IPS-NIHi7 (cell line): ENCODE measurements around the gene CD276.
"Not testable (repeated sequence)": the region's sequence is repeated elsewhere in the genome, so short reads cannot be mapped to it uniquely, and the experiment has no call there.

Experiments
- DNase-seq: peaks from one replicate; pipeline ENCODE4 v3.0.0; 2012; ENCODE audit warnings: mixed read lengths; ENCODE audit errors: extremely low spot score

CD276 gene

DNA sequence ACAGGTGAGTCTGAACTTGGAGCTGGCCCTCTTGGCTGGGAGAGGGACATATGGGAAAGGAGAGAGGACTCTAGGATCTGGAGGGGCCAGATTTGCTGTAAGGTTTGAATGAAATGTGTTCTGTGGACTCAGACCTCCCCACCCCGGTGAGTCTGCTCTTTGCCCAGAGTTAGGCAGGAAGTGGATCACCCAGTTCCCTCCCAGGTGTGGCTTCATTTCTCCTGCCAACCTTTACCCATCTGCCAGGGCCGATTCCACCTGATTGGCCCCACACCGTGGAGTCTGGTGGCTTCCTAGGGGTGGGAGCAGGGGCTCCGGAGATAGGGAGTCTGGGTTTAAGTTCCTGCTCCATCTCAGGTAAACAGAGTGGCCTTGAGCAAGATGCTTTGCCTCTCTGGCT is 25.5 kb downstream of the CD276 start:
- DNase-seq, result no peak

DNA sequence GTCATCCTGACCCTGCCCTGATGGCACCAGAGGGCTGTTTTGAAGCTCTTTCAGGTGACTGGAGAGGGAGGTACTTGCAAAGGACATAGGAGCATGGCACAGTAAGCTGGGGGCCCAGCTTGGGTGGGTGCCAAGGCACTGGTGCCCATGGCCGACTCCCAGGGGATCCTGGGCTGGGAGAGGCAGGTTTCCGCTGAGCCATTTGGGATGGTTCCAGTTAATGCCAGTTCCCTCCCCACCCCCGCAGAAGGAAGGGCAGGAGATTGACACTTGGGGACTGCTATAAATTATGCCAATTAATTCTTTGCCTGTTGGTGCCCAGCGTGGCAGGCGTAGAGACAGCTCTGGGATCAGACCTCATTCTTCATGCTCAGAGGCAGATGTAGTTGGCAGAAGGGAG is 26.1 kb downstream of the CD276 start:
- no peak for DNase-seq

DNA sequence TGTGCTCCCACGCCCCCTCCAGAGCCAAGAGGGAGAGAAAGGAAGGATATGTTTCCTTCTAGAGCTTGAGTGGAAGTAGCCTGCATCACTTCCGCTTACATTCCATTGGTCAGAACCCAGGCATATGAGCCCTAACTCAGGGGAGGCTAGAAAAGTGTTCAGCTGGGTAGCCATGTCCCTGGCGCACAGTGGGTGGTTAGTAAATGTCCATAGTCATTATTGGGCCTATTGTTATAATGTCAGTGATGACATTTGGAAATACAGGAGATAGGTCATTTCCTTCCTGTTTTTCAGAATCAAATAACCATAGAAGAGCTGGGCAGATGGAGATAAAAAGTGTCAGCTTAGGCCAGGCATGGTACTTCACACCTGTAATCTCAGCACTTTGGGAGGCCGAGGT is 27.3 kb downstream of the CD276 start:
- DNase-seq, result no peak

DNA sequence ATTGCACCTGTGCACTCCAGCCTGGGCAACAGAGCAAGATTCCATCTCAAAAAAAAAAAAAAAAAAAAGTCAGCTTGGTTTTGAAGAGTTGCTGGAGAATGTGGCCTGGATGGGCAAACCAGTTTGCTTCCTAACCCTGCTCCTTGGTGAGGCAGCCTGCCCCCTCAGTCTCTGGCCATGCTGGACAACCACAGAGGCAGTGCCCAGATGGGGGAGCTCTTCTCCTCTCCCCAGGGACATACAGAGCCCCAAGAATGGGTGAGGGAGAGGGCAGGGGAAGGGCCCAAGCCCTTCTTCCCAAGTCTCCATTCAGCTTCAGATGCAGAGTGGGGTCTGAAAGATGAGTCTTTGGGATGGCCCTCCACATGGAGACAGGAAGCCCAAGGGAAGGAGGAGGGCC is 27.9 kb downstream of the CD276 start:
- peak; percentile 35 for DNase-seq

DNA sequence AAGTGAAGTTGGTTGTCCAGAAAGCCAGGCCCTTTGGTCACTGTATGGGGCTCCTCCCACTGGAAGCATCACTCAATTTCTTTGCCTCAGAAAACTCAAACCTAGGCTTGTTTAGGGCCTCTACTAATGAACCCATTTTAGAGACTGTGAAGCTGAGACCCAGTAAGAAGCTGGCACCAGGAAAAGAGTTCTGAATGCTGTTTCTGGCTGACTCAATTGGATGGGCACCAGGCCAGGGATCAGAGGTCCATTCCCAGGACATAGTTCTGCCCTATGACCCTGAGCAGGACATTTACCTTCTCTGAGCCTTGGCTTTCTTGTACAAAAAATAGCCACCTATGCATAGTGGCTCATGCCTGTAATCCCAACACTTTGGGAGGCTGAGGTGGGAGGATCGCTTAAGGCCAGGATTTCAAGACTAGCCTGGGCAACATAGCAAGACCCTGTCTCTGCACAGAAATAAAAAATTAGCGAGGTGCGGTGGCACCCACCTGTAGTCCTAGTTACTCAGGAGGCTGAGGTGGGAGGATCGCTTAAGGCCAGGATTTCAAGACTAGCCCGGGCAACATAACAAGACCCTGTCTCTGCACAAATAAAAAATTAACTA is 30.6 kb downstream of the CD276 start:
- no peak for DNase-seq

DNA sequence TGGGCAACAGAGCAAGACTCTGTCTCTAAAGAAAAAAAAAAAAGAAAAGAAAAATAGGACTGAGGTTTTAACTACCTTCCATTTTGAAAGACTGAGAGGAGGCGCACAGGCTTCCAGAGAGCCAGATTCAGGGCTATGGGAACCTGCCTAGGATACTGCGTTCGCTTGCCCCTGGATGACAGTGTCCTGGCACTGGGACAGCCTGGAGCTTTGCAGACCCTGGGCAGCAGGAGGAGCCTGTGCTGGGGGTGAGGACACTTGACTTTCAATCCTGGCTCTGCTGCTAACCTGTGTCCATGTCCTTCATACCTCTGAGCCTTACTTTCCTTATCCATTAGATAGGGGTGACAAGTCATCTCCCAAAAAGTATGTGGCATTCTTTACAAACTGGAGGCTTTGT is 31.2 kb downstream of the CD276 start:
- peak; percentile 25 for DNase-seq

DNA sequence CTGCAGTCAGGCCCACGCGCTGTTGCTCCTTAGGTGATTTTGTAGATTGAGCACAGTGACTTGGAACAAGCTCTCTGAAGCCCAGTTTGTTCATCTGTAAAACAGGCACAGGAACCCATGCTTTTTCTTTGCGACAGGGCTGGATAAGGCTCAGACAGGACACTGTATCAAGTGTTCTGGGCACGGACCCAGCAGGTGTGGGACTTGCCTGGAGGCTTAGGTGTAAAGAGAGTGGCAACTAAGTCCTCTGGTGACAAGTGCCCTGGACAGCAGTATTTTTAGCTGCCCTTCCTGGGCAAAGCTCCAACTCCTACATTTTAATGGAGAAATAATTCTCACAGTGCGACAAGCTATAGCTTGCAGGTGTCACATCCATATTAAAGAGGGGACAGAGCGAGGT is 32.2 kb downstream of the CD276 start:
- DNase-seq, result no peak

DNA sequence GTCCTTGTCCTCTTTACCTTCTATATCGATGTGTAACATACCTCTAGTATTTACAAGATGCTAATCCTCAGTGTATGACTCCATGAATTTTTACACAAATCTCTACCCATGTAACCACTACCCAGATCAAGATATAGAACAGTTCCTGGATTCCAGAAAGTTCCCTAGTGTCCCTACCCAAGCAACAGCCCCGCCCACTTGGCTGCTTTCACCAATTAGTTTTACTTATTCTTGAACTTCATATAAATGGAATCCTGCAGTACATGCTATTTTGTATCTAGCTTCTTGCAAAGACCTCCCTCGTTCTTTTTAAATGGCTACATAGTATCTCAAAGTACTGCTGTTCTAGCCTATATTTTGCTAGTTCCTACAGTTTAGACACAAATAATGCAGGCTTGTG is 33.0 kb downstream of the CD276 start:
- no peak for DNase-seq

DNA sequence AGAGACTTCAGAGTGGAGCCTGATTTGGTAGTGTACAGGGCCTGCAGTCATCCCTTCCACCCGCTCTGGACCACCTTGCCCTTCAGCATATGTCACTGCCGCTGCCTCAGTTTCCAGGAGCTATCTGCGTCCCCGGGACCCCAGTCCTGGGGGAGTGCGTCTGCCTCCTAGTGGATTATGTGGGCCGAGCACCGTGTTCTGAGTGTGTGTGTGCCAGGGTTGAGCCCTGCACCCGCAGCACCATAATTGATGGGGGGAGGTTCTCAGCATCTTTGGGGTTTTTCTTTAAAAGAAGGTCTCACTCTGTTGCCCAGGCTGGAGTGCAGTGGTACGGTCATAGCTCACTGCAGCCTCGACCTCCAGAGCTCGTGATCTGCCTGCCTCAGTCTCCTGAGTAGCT is 33.6 kb downstream of the CD276 start:
- peak; percentile 38 for DNase-seq

DNA sequence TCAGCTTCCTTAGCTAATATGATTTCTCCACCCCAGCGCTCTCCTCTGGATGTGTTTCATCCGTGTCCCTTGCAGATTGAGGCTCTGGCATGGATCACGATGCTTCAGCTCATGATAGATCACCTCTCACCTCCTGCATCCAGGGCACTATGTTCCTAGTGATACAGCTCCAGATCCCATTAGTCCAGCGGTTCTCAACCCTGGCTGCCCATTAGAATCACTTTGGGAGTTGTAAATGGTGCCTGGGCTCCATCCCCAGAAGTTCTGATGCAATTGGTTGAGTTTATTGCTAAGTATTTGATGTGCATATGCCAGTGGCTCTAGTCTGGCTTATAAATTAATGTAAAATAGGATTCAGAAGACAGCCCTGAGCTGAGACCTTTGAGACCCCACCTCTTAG is 34.5 kb downstream of the CD276 start:
- DNase-seq, result no peak

DNA sequence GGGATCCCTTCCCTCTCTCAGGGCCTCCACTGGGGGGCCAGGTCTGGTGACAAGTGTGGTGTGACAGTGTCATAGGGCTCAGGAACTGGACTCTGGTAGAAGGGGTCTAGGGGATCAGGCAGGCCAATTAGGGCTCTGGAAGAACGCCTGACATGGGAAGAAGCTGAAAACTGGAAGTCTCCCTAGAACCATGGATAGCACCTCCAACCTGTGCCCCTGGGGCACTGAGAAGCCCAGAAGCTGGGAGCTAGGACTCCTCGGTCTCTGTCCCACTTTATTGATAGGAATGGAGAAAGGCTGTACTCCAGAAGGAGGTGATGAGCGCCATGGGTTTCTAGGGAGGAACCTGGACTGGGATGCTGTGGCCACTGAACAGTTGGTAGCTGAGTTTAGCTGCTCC is 38.2 kb downstream of the CD276 start:
- no peak for DNase-seq

DNA sequence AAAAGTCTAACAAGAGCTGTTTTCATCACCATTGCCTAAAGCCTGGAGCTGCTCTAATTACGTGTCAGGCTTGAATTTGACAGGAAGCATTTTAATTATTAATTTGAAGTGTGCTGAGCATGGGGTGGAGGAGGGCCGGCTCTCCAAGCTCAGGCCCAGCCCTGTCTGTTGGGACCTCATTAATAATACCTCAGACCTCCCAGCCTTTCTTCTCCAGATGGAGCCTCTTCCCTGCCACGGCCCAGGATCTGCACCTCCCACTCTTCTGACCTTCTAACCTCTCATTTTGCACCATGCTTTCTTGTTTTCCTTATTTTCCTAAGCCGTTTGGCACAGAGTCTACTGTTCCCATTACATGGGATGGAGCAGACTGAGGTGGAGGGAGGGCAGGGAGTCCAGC is 39.0 kb downstream of the CD276 start:
- no peak for DNase-seq

DNA sequence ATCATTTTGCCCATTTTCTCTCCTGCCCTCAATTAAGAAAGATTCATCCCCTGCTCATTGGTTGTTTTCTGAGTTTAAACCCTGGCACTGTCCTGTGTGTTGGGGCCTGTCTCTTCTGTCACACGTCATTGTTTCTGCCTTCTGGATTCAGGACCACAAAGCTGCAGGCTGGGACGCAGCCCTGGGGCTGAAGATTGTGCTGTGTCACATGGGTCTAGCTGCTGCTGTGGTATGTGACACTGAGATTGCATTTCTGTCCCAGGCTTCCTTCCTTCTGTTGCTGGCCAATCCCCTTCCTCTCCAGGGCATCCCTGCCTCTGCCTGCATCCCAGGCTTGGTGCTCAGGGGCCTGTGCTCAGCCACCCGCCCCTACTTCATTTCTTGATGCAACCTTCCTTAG is 40.0 kb downstream of the CD276 start:
- no peak for DNase-seq

DNA sequence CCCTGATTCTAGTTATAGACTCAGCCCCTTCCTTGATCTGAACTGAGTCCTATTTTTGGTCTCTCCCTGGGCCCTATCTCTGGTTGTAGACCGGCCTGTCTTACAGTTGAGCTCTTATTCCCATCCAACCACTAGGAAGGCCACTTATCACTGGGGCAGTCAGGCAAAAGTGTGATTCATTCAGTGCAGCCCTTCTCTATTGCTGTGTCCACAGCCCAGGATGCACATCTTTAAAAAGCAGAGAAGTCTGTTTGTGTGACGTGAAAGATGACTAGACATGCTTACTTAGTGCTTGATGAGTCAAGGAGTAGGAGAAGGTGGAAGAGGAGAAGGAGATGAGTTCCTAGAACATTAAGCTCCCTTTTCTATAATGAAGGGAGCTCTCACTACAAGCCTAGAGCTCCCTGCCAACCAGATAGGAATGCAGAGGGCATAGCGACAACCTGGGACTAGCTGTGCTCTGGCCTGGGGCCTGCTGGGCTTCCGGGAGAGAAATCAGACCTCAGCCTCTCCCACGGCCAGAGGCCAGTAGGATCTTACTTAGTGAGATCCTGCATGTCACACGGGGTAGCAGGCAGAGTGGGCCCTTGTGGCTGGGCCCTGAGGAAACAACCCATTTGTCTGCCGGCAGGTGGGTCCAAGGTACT is 43.3 kb downstream of the CD276 start:
- DNase-seq, result no peak

DNA sequence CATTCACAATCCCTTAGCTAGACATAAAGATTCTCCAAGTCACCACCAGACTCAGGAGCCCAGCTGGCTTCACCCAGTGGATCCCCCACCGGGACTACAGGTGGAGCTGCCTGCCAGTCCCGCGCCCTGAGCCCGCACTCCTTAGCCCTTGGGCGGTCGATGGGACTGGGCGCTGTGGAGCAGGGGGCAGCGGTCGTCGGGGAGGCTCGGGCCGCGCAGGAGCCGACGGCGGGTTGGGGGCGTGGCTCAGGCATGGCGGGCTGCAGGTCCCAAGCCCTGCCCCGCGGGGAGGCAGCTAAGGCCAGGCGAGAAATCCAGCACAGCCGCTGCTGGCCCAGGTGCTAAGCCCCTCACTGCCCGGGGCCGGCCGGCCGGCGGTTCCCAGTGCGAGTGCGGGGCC is 47.9 kb downstream of the CD276 start:
- not testable (repeated sequence) for DNase-seq

DNA sequence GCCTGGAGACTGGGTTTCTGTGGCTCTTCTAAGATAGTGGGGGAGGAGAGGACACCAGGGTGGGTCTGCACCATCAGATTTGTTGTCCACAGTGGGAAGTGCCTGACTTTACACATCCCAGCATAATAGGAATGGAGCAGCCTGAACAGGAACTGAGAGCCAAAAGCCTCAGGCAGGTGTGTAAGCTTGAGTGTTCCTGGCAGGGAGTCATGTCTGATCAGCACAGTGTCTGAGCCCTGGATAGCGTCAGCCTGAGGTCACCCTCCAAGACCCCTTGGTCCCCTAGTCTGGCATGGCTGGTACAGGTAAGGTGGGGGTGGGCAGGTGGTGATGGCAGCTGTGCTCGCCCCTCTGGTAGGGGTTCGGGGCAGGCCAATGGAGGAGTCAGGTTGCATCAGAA is 48.7 kb downstream of the CD276 start:
- DNase-seq, result no peak

DNA sequence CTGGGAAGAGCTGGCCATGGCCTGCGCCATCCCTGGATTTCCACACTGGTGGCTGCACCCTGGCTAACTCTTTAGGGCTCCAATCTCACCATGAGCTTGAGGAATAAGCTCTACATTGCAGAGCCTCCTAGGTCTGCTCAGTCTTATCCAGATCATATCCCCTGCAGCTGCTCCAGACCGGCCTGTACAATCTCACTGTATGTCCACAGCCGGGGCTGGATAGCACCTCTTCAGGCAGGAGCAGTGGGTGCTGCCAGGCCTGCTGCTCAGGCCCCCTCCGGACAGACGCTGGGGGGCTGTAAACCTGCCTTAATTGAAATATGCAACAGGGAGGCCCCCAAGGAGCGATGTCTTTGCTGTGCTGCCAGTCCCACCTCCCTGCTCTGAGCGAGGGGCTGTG is 53.4 kb downstream of the CD276 start:
- DNase-seq, result no peak

DNA sequence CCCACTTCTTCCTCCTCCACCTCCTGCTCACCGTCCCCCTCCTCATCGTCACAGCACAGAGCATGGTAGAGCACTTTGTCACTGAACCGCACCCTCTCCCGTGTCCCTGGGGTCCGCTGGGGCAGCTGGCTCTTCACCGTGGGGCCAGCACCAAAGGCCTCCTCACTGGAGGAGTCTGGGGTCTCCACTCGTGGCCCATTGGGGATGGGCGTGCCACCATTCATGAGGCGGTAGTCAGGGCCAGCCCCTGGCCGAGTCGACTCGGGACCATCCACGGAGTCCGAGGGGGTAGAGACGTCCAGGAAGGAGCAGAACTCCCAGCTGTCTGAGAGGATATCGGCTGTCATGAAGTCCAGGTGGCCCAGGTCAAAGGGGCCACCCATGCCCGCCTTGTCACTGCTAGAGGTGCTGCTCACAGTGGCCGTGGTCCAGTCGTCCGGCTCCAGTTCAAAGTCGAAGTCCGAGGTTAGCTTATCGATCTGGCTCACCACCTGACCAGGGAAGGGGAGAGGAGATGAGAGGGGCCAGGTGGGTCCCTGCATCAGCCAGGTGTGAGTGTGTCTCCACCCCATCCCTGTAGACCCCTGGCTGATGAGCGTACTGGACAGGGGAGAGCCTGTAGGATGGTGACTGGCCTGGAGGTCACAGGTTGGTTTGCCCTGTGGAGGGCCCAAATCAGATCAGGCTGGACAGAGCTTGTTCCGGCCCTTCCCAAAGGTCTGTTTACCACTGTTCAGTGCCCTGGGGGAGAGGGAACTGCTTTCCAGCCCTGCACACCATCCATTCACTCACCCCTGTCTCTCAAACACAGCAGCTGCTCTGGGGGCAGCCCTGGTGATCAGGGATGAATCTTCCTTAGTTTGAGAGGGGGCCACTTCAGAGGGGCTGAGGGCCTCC is 56.2 kb downstream of the CD276 start:
- no peak for DNase-seq

DNA sequence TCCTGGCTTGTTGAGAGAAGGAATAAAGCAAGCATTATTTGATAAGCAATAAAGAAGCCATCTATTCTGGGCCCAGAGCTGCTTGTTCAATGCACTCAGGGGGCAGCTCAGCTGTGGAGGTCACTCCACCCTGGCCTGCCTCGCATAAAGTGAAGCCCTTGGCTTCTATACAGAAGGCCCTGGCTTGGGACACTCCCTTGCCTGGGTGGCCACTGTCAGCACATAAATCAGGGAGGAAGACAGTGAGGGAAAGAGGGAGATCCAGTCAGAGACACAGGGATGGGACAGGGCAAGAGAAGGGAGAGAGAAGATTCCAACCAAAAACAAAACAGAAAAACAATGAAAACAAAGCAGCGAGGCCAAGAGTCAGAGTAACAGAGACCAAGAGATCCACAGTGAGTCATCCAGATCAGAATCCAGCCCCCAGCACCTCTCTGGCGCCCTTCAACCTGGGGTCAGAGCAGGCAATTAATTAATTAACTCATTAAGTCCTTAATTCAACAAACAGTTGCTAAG is 57.2 kb downstream of the CD276 start:
- DNase-seq, result no peak

DNA sequence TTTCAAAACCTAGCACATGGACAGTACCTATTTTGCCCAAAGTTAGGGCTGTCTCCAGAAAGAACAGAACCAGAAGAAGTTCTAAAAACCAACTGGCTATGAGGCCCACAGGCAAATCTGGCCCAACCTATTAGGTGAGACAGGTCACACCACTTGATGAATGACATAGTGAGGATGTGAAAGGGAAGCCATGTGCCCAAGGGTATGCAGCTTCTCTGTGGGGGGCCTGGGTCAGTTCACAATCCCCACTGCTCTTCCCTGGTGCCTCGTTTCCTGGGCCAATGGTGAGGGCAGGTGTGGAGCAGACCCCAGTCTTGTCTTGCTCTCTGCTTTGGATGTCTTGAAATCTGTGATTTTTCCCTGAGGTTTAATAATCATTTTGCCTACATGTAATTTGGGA is 60.1 kb downstream of the CD276 start:
- peak; percentile 46 for DNase-seq

DNA sequence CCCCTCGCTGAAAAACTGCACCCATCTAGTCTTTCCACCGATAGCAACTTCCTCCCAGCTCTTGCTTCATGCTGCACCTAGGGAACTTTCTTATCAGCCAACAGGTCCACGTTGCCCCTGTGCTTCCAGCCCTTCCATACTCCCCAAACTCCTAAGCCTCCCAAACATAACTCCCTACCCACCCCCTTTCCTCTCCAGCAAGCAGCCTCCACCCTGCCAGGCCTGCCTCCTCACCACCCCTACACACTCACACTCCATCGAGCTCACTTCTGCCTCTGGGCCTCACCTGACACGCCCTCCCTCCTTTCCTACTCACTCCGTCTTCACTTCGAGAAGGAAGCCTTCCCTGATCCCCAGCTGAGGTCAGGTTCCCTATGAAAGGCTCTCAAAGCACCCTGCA is 60.9 kb downstream of the CD276 start:
- no peak for DNase-seq

DNA sequence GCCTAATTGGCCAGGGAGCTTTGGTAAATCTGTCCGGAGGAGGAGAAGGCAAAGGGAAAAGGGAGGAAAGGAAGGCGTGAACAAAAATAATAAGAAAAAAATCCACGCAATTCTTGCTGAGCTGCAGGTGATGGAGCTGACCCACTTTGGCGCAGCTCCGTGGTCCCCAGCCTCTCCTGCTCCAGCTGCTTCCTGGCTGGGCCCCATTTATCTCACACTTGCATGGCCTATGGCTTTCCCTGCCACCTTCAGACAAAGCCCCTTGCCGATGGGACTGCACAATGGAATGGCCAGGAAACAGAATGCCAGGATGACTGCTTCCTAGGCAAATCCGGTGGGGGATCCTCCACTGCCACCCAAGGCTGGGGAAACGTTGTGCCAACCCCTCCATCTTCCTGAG is 62.1 kb downstream of the CD276 start:
- no peak for DNase-seq

DNA sequence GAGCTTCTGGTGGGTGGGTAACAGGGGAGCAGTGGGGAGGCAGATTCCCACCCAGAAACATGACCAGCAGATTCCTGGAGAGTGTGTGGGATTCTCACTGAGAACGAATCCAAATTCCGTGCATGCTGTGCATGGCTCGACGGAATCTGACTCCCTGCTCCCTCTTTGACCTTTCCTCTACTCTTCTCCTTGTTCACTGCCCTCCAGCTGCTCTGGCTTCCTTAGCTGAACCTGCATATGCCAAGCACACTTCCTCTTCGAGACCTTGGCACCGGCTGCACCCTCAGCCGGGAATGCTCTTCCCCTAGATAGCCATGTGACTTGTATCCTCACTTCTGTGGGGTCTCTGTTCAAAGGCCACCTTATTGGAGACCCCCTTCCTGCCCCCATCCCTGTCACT is 62.7 kb downstream of the CD276 start:
- no peak for DNase-seq
